K562 (cell line): ENCODE measurements around the gene MALAT1. TPM values are rescaled to one million over a fixed set of nuclear protein-coding genes. Genes with fewer than 3 reads are reported as not detected.

ENCODE experiments used
- ATF1 ChIP-seq, 2 experiments: fragments of 450-650 bp in 1 of 2; IDR thresholded peaks; 2 replicates each; pipeline ENCODE4 v1.6.1; 2016; ENCODE audit warnings: missing compliant biosample characterization in 1 of 2, missing genetic modification characterization in 1 of 2
- CBFA2T3 ChIP-seq: fragments of 450-650 bp; IDR thresholded peaks from 2 replicates; pipeline ENCODE4 v1.6.1; 2017
- E2F3 ChIP-seq: fragments of 250-450 bp; sonication (Bioruptor Pico); IDR thresholded peaks from 2 replicates; pipeline ENCODE4 v1.4.0; 2020; ENCODE audit warnings: mild to moderate bottlenecking
- E2F8 ChIP-seq: fragments of 450-650 bp; IDR thresholded peaks from 2 replicates; pipeline ENCODE4 v1.7.1; 2018; ENCODE audit warnings: mild to moderate bottlenecking, low read depth; ENCODE audit not compliant: partially characterized antibody
- ELF2 ChIP-seq: fragments of 250-450 bp; sonication (Bioruptor Pico); IDR thresholded peaks from 2 replicates; pipeline ENCODE4 v1.5.0; 2021; ENCODE audit warnings: mild to moderate bottlenecking
- FOSL1 ChIP-seq: fragments of 200-800 bp; sonication (Bioruptor generic); conservative IDR thresholded peaks from 2 replicates; pipeline ENCODE4 v1.6.1; 2016; ENCODE audit warnings: missing genetic modification characterization, missing compliant biosample characterization
- GTF2F1 ChIP-seq: IDR thresholded peaks from 2 replicates; pipeline ENCODE4 v1.6.1; 2011; ENCODE audit warnings: low read depth, low read length, improper control_type of control experiment
- HNRNPK ChIP-seq: fragments of 200-400 bp; formaldehyde crosslinking; IDR thresholded peaks from one replicate; pipeline ENCODE4 v1.6.1; 2018; ENCODE audit warnings: mild to moderate bottlenecking, low read depth, low read length; ENCODE audit not compliant: poor library complexity, severe bottlenecking
- KHSRP ChIP-seq: fragments of 450-650 bp; IDR thresholded peaks from 2 replicates; pipeline ENCODE4 v1.6.1; 2017
- NCOA4 ChIP-seq: fragments of 450-650 bp; IDR thresholded peaks from 2 replicates; pipeline ENCODE4 v1.6.1; 2018; ENCODE audit warnings: mild to moderate bottlenecking; ENCODE audit not compliant: partially characterized antibody
- NFXL1 ChIP-seq: fragments of 450-650 bp; formaldehyde crosslinking; IDR thresholded peaks from 2 replicates; pipeline ENCODE4 v1.4.0; 2021; ENCODE audit warnings: mild to moderate bottlenecking
- PCBP1 ChIP-seq: fragments of 200-400 bp; formaldehyde crosslinking; IDR thresholded peaks from 2 replicates; pipeline ENCODE4 v1.6.1; 2018; ENCODE audit warnings: mild to moderate bottlenecking, low read depth, low read length; ENCODE audit not compliant: poor library complexity, severe bottlenecking
- PHTF2 ChIP-seq: fragments of 250-450 bp; sonication (Bioruptor Pico); IDR thresholded peaks from 2 replicates; pipeline ENCODE4 v1.5.0; 2021; ENCODE audit warnings: mild to moderate bottlenecking
- POLR2A ChIP-seq: fragments of 450-650 bp; conservative IDR thresholded peaks from 2 replicates; pipeline ENCODE4 v1.6.1; 2016
- SRSF3 ChIP-seq: fragments of 200-400 bp; formaldehyde crosslinking; IDR thresholded peaks from 2 replicates; pipeline ENCODE4 v1.6.1; 2016; ENCODE audit warnings: mild to moderate bottlenecking, low read length, moderate library complexity; ENCODE audit not compliant: insufficient read depth
- TAF1 ChIP-seq: IDR thresholded peaks from 2 replicates; pipeline ENCODE4 v1.6.1; 2011; ENCODE audit warnings: mild to moderate bottlenecking, low read length, moderate library complexity; ENCODE audit not compliant: insufficient read depth, control insufficient read depth, severe bottlenecking; ENCODE audit errors: extremely low read depth
- TAF15 ChIP-seq: fragments of 200-400 bp; formaldehyde crosslinking; IDR thresholded peaks from 2 replicates; pipeline ENCODE4 v1.6.1; 2017; ENCODE audit warnings: mild to moderate bottlenecking, low read depth, low read length, moderate library complexity
- TAL1 ChIP-seq: fragments of 450-650 bp; IDR thresholded peaks from 2 replicates; pipeline ENCODE4 v1.6.1; 2016; ENCODE audit warnings: mild to moderate bottlenecking
- TCF7 ChIP-seq: sonication (generic); IDR thresholded peaks from 2 replicates; pipeline ENCODE4 v1.6.1; 2016; ENCODE audit warnings: antibody characterized with exemption, borderline replicate concordance
- USF1 ChIP-seq: sonication (generic); formaldehyde crosslinking; IDR thresholded peaks from 2 replicates; pipeline ENCODE4 v1.9.0; 2022; ENCODE audit warnings: mild to moderate bottlenecking, missing genetic modification reagents
- XRCC5 ChIP-seq: fragments of 200-400 bp; formaldehyde crosslinking; IDR thresholded peaks from 2 replicates; pipeline ENCODE4 v1.6.1; 2017; ENCODE audit warnings: low read depth, mild to moderate bottlenecking, low read length
- ZNF436 ChIP-seq: fragments of 250-450, 450-650 bp; sonication (Bioruptor Pico); formaldehyde crosslinking; IDR thresholded peaks from 2 replicates; pipeline ENCODE4 v1.7.0; 2020; ENCODE audit warnings: mild to moderate bottlenecking
- polyA plus RNA-seq, 8 experiments: library from polyadenylated mRNA; depleted of rRNA in 4 of 8; stranded (reverse) in 5 of 8; unstranded in 3 of 8; fragments of >200 nt; fragmentation: Nextera tagmentation in 2 of 8; fragmentation: Illumina TruSeq in 1 of 8; extraction: Ambion mirVana in 2 of 8; extraction: Trizol in 1 of 8; gene quantifications; 2 replicates each; pipeline versions ENCODE4 v1.2.1 to v1.2.3, GENCODE V29; 2011 to 2014; ENCODE audit warnings: inconsistent platforms in 1 of 8, missing spikeins in 1 of 8
- total RNA-seq, 7 experiments: library from RNA; depleted of rRNA in 6 of 7; stranded (reverse); fragments of >200 nt in 6 of 7; fragmentation: Illumina TruSeq in 2 of 7; extraction: Trizol in 2 of 7; gene quantifications; 2 replicates each; pipeline versions ENCODE4 v1.2.1 to v1.2.3, GENCODE V29; 2011 to 2021; ENCODE audit warnings: low replicate concordance in 1 of 7
- TF ChIP-seq, protein P1 (sequence below): fragments of 450-650 bp; IDR thresholded peaks from one replicate; pipeline ENCODE4 v1.6.1; 2018; ENCODE audit warnings: mild to moderate bottlenecking, moderate library complexity; ENCODE audit not compliant: partially characterized antibody
- TF ChIP-seq, protein P2 (sequence below): fragments of 250-450 bp; sonication (Bioruptor Pico); IDR thresholded peaks from 2 replicates; pipeline ENCODE4 v1.8.0; 2021; ENCODE audit warnings: mild to moderate bottlenecking, moderate library complexity

Gene MALAT1
- total and polyA plus RNA-seq, 9 of the 15 experiments (the other 6 are each of a cell fraction or from before 2014, with no cell fraction given), result 363 to 8,715 (median 2,351) TPM

- TF ChIP-seq PCBP1 (peak; percentile 51), XRCC5 (no peak), SRSF3 (no peak), CBFA2T3 (no peak), FOSL1 (tag) (no peak), POLR2A (peak; percentile 67), TAL1 (no peak), KHSRP (no peak), TAF15 (no peak), TCF7 (no peak), GTF2F1 (no peak), E2F3 (CRISPR knock-in tag) (no peak), ZNF436 (CRISPR knock-in tag) (no peak), E2F8 (no peak), PHTF2 (CRISPR knock-in tag) (no peak), NCOA4 (no peak), ATF1 (CRISPR knock-in tag; IDR thresholded peaks at IDR 0.05) (no peak), ATF1 (tag; IDR thresholded peaks at IDR 0.05) (peak; percentile 69), NFXL1 (CRISPR knock-in tag) (no peak), USF1 (CRISPR knock-in tag) (peak; percentile 93), ELF2 (CRISPR knock-in tag) (no peak), TAF1 (peak; percentile 63), HNRNPK (no peak)
- TF ChIP-seq, protein P1, sequence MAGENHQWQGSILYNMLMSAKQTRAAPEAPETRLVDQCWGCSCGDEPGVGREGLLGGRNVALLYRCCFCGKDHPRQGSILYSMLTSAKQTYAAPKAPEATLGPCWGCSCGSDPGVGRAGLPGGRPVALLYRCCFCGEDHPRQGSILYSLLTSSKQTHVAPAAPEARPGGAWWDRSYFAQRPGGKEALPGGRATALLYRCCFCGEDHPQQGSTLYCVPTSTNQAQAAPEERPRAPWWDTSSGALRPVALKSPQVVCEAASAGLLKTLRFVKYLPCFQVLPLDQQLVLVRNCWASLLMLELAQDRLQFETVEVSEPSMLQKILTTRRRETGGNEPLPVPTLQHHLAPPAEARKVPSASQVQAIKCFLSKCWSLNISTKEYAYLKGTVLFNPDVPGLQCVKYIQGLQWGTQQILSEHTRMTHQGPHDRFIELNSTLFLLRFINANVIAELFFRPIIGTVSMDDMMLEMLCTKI, result no peak
- TF ChIP-seq, protein P2, sequence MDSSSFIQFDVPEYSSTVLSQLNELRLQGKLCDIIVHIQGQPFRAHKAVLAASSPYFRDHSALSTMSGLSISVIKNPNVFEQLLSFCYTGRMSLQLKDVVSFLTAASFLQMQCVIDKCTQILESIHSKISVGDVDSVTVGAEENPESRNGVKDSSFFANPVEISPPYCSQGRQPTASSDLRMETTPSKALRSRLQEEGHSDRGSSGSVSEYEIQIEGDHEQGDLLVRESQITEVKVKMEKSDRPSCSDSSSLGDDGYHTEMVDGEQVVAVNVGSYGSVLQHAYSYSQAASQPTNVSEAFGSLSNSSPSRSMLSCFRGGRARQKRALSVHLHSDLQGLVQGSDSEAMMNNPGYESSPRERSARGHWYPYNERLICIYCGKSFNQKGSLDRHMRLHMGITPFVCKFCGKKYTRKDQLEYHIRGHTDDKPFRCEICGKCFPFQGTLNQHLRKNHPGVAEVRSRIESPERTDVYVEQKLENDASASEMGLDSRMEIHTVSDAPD, result no peak
Measured at GRCh38 chr11:65524741-65525545, 26.1 kb downstream of the MALAT1 start, which contains the start of gene SCYL1 (continued).
